ENCODE results near the gene ASIC1. TPM values are rescaled to one million over a fixed set of nuclear protein-coding genes. Genes with fewer than 3 reads are reported as not detected.

ASIC1 gene
- total RNA-seq, 6 experiments from 2014 or later: 0.07 to 0.19 (median 0.15) TPM; not detected in 2

- H3K27me3 ChIP-seq: no peaks in the 10 kb centered on the region
- no peaks in the 10 kb centered on the region for H3K36me3 ChIP-seq
- intact Hi-C loops (cut with DNase I): loop anchor here in 1 of 2 donors (10.0 kb wide), 1 partner anchor 185 kb away; no protein-coding TSS in a partner anchor
- ATAC-seq: no peak
- 0% methylated on average over 1 of the region's 4 CpGs for WGBS (ENCODE audit: insufficient coverage, low coverage, low lambda C conversion rate, missing lambda C conversion rate)
- H3K27ac ChIP-seq: no peak overlapping the region
- no peaks in the 10 kb centered on the region for H3K9me3 ChIP-seq
- no peak for TF ChIP-seq POLR2A (IDR thresholded peaks at IDR 0.05)
- DNase-seq: no peak
- peaks cover 0 to 7% (median 0%) of the 10 kb centered on the region in 4 donors for H3K4me1 ChIP-seq
- H3K4me3 ChIP-seq: no peak overlapping the region
Measured at GRCh38 chr12:50060120-50060468, 2.7 kb downstream of the ASIC1 start.

GRCh38 chr12:50061171-50061570 is 3.8 kb downstream of the ASIC1 start:
- TF ChIP-seq POLR2A (IDR thresholded peaks at IDR 0.05) (no peak), CTCF (IDR thresholded peaks at IDR 0.05) (no peak)
- H3K4me3 ChIP-seq: no peak overlapping the region
- no peaks in the 10 kb centered on the region for H3K27me3 ChIP-seq
- no peaks in the 10 kb centered on the region for H3K9me3 ChIP-seq
- intact Hi-C loops (cut with DNase I): loop anchor here in 1 of 2 donors (10.0 kb wide), 1 partner anchor 186 kb away; no protein-coding TSS in a partner anchor
- WGBS (ENCODE audit: insufficient coverage, low coverage, low lambda C conversion rate, missing lambda C conversion rate): 75% methylated on average over 2 of the region's 2 CpGs
- DNase-seq (no peak), ATAC-seq (peak in 2 of 4 donors; percentile 8 to 43)
- peaks cover 0 to 7% (median 0%) of the 10 kb centered on the region in 4 donors for H3K4me1 ChIP-seq
- no peak overlapping the region for H3K27ac ChIP-seq
- H3K36me3 ChIP-seq: no peaks in the 10 kb centered on the region

GRCh38 chr12:50061946-50062686 is 4.7 kb downstream of the ASIC1 start:
- intact Hi-C loops (cut with DNase I): loop anchor here in 1 of 2 donors (10.0 kb wide), 1 partner anchor 187 kb away; no protein-coding TSS in a partner anchor
- DNase-seq (peak in 1 of 3 donors; percentile 24), ATAC-seq (no peak)
- no peak overlapping the region for H3K4me3 ChIP-seq
- peaks cover 0 to 3% (median 0%) of the 10 kb centered on the region in 4 donors for H3K4me1 ChIP-seq
- no peaks in the 10 kb centered on the region for H3K36me3 ChIP-seq
- no peaks in the 10 kb centered on the region for H3K27me3 ChIP-seq
- H3K27ac ChIP-seq: no peak overlapping the region
- WGBS (ENCODE audit: insufficient coverage, low coverage, low lambda C conversion rate, missing lambda C conversion rate): 33% methylated on average over 3 of the region's 6 CpGs
- H3K9me3 ChIP-seq: no peaks in the 10 kb centered on the region
- TF ChIP-seq CTCF (IDR thresholded peaks at IDR 0.05) (no peak), POLR2A (IDR thresholded peaks at IDR 0.05) (no peak)

- TF ChIP-seq POLR2A (IDR thresholded peaks at IDR 0.05) (no peak), CTCF (IDR thresholded peaks at IDR 0.05) (no peak)
Measured at GRCh38 chr12:50062728-50063460, 5.5 kb downstream of the ASIC1 start.

More at GRCh38 chr12:50062728-50063460, 5.5 kb downstream of the ASIC1 start:
- no peaks in the 10 kb centered on the region for H3K4me1 ChIP-seq
- H3K27ac ChIP-seq: no peak overlapping the region
- ATAC-seq (no peak), DNase-seq (peak in 1 of 3 donors; percentile 22)
- intact Hi-C loops (cut with DNase I): loop anchor here in 1 of 2 donors (10.0 kb wide), 1 partner anchor 188 kb away; no protein-coding TSS in a partner anchor
- H3K27me3 ChIP-seq: no peaks in the 10 kb centered on the region
- H3K4me3 ChIP-seq: no peak overlapping the region
- 47% methylated on average over 2 of the region's 5 CpGs for WGBS (ENCODE audit: insufficient coverage, low coverage, low lambda C conversion rate, missing lambda C conversion rate)
- no peaks in the 10 kb centered on the region for H3K9me3 ChIP-seq
- H3K36me3 ChIP-seq: no peaks in the 10 kb centered on the region
